CD14-positive monocyte (primary cell): ENCODE measurements around the gene RBMS3. TPM values are rescaled to one million over a fixed set of nuclear protein-coding genes. Genes with fewer than 3 reads are reported as not detected.

Experiments
- DNase-seq, 3 donors: peaks; one replicate each; pipeline ENCODE4 v3.0.0-alpha.2; 2011 to 2022
- H2AFZ ChIP-seq: 2 replicates; pipeline ENCODE4 v1.6.0; 2012; ENCODE audit warnings: mild to moderate bottlenecking, low read depth, low read length, inconsistent platforms; ENCODE audit not compliant: insufficient read depth, poor library complexity, severe bottlenecking
- H3K27ac ChIP-seq, 2 donors: 1 replicate in 1 of 2; 2 replicates in 1 of 2; pipeline ENCODE4 v1.5.1; 2012 to 2013; ENCODE audit warnings: low read length in 2 of 2, control low read depth in 1 of 2, inconsistent platforms in 1 of 2, low read depth in 1 of 2, mild to moderate bottlenecking in 1 of 2
- H3K27me3 ChIP-seq, 2 donors: one replicate each; pipeline versions ENCODE4 v1.6.0 to v1.6.1; 2011 to 2013; ENCODE audit warnings: low read length in 2 of 2; ENCODE audit not compliant: control insufficient read depth in 2 of 2, insufficient read depth in 2 of 2
- H3K36me3 ChIP-seq, 2 donors: replicated peaks in 1 of 2; 1 replicate in 1 of 2; 2 replicates in 1 of 2; pipeline versions ENCODE4 v1.5.1 to v1.6.1; 2012 to 2013; ENCODE audit warnings: low read length in 2 of 2, control low read depth in 1 of 2, inconsistent platforms in 1 of 2, mild to moderate bottlenecking in 1 of 2; ENCODE audit not compliant: insufficient read depth in 2 of 2, control insufficient read depth in 1 of 2
- H3K4me1 ChIP-seq, 2 donors: 1 replicate in 1 of 2; 2 replicates in 1 of 2; pipeline versions ENCODE4 v1.5.1 to v1.6.1; 2012 to 2013; ENCODE audit warnings: low read length in 2 of 2, control low read depth in 1 of 2, inconsistent platforms in 1 of 2, mild to moderate bottlenecking in 1 of 2, moderate library complexity in 1 of 2; ENCODE audit not compliant: insufficient read depth in 2 of 2, control insufficient read depth in 1 of 2
- H3K4me2 ChIP-seq: replicated peaks from 2 replicates; pipeline ENCODE3; 2012; ENCODE audit warnings: low read length, moderate library complexity, mild to moderate bottlenecking; ENCODE audit not compliant: poor library complexity, severe bottlenecking; ENCODE audit errors: extremely low read depth
- H3K4me3 ChIP-seq, 3 experiments: fragments of 200-600 bp in 1 of 3; sonication (generic) in 1 of 3; replicated peaks in 1 of 3; 1 replicate in 2 of 3; 2 replicates in 1 of 3; pipeline ENCODE4 v1.5.1; 2011 to 2013; ENCODE audit warnings: low read length in 3 of 3, mild to moderate bottlenecking in 3 of 3, control low read depth in 2 of 3, low read depth in 2 of 3, inconsistent platforms in 1 of 3, moderate library complexity in 1 of 3
- H3K79me2 ChIP-seq: 2 replicates; pipeline ENCODE4 v1.6.0; 2012; ENCODE audit warnings: mild to moderate bottlenecking, control low read depth, inconsistent platforms, low read length, moderate library complexity; ENCODE audit not compliant: insufficient read depth
- H3K9ac ChIP-seq: 2 replicates; pipeline ENCODE4 v1.6.0; 2017; ENCODE audit warnings: low read length, mild to moderate bottlenecking; ENCODE audit not compliant: insufficient read depth, poor library complexity, severe bottlenecking
- H3K9me3 ChIP-seq, 2 donors: replicated peaks in 1 of 2; 1 replicate in 1 of 2; 2 replicates in 1 of 2; pipeline versions ENCODE4 v1.5.1 to v1.6.1; 2012 to 2013; ENCODE audit warnings: low read length in 2 of 2, control low read depth in 1 of 2; ENCODE audit not compliant: control insufficient read depth in 1 of 2, insufficient read depth in 1 of 2
- H4K20me1 ChIP-seq: 2 replicates; pipeline ENCODE4 v1.6.0; 2012; ENCODE audit warnings: mild to moderate bottlenecking, low read length, control low read depth, moderate library complexity; ENCODE audit not compliant: insufficient read depth
- H3K27ac Mint-ChIP-seq, 7 donors: one replicate each; pipeline ENCODE4 v1.8.0; 2020; ENCODE audit warnings: mild to moderate bottlenecking in 7 of 7, mixed read lengths in 7 of 7, moderate library complexity in 6 of 7, inconsistent platforms in 2 of 7
- H3K27me3 Mint-ChIP-seq, 3 donors: one replicate each; pipeline ENCODE4 v1.8.0; 2021 to 2022; ENCODE audit warnings: low read depth in 3 of 3, mild to moderate bottlenecking in 3 of 3, mixed read lengths in 3 of 3, moderate library complexity in 3 of 3, inconsistent platforms in 1 of 3
- H3K36me3 Mint-ChIP-seq, 2 donors: one replicate each; pipeline ENCODE4 v1.8.0; 2020; ENCODE audit warnings: mixed read lengths in 2 of 2, inconsistent platforms in 1 of 2, mild to moderate bottlenecking in 1 of 2
- H3K4me1 Mint-ChIP-seq: one replicate; pipeline ENCODE4 v1.8.0; 2020; ENCODE audit warnings: mild to moderate bottlenecking, mixed read lengths
- H3K4me3 Mint-ChIP-seq, 2 donors: one replicate each; pipeline ENCODE4 v1.8.0; 2020; ENCODE audit warnings: mild to moderate bottlenecking in 2 of 2, mixed read lengths in 2 of 2, moderate library complexity in 1 of 2
- H3K9me3 Mint-ChIP-seq, 7 donors: one replicate each; pipeline ENCODE4 v1.8.0; 2020 to 2022; ENCODE audit warnings: mixed read lengths in 7 of 7, mild to moderate bottlenecking in 6 of 7, moderate library complexity in 6 of 7, inconsistent platforms in 2 of 7
- WGBS: methylation state at CpG from one replicate; pipeline ENCODE4 v1.1.5; 2013; ENCODE audit warnings: missing lambda C conversion rate; ENCODE audit not compliant: insufficient coverage; 5-methylcytosine and 5-hydroxymethylcytosine counted together
- intact Hi-C, 2 donors: fragments of 100-400 bp; cut with micrococcal nuclease; formaldehyde crosslinking; loops; one replicate each; pipeline versions ENCODE4 v1.15.0 to v1.15.1; 2023
- polyA plus RNA-seq, 3 donors: library from polyadenylated mRNA; depleted of rRNA in 1 of 3; unstranded in 2 of 3; stranded (reverse) in 1 of 3; fragments of 300-500 nt in 2 of 3; fragments of >200 nt in 1 of 3; fragmentation: Illumina TruSeq in 2 of 3; gene quantifications; 1 replicate in 2 of 3; 2 replicates in 1 of 3; pipeline ENCODE4 v1.2.3, GENCODE V29; 2012 to 2021
- TF ChIP-seq, protein P1 (sequence below): fragments of 200-600 bp; IDR thresholded peaks from one replicate; pipeline ENCODE4 v1.8.0; 2022; ENCODE audit warnings: antibody characterized with exemption, mild to moderate bottlenecking

Gene RBMS3
- polyA plus RNA-seq, 3 donors, result not detected

DNA sequence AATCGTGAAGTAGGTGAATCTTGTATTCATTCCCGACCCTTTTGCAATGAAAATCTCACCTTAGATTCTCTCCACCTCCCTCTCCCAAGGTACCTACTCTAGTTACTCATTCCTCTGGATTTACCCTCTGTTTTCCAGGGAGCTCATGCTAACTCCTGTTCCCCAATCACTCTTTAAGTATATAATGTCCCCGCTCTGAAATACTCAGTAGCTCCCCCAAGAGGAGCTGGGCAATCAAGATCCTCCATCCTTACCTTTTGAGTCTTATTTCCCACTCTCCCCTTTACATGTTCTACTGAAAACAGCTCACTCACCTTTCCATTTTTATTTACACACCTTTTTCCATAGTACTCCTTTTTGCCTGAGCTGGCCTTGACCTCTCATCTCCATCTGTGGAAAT lies 599.9 kb downstream of the RBMS3 start:
- Histone ChIP-seq H3K4me1 (no peaks in the 10 kb centered on the region), H3K36me3 (no peaks in the 10 kb centered on the region), H3K27ac (no peak overlapping the region), H2AFZ (no peak overlapping the region), H3K27me3 (no peaks in the 10 kb centered on the region), H4K20me1 (no peaks in the 10 kb centered on the region), H3K9ac (no peak overlapping the region), H3K79me2 (no peaks in the 10 kb centered on the region), H3K9me3 (no peaks in the 10 kb centered on the region), H3K4me3 (no peak overlapping the region), H3K4me2 (no peak overlapping the region)
- no peak for DNase-seq
- intact Hi-C loops, result no loop called here
- TF ChIP-seq, protein P1, sequence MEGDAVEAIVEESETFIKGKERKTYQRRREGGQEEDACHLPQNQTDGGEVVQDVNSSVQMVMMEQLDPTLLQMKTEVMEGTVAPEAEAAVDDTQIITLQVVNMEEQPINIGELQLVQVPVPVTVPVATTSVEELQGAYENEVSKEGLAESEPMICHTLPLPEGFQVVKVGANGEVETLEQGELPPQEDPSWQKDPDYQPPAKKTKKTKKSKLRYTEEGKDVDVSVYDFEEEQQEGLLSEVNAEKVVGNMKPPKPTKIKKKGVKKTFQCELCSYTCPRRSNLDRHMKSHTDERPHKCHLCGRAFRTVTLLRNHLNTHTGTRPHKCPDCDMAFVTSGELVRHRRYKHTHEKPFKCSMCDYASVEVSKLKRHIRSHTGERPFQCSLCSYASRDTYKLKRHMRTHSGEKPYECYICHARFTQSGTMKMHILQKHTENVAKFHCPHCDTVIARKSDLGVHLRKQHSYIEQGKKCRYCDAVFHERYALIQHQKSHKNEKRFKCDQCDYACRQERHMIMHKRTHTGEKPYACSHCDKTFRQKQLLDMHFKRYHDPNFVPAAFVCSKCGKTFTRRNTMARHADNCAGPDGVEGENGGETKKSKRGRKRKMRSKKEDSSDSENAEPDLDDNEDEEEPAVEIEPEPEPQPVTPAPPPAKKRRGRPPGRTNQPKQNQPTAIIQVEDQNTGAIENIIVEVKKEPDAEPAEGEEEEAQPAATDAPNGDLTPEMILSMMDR, result no peak
- H3K4me3 Mint-ChIP-seq, result no peak overlapping the region
- 84% methylated on average over 3 of the region's 3 CpGs for WGBS
- no peaks in the 10 kb centered on the region for H3K4me1 Mint-ChIP-seq
- peaks cover 0 to 8% (median 0%) of the 10 kb centered on the region in 7 donors for H3K9me3 Mint-ChIP-seq
- no peaks in the 10 kb centered on the region for H3K36me3 Mint-ChIP-seq
- peaks cover 0 to 4% (median 0%) of the 10 kb centered on the region in 3 donors for H3K27me3 Mint-ChIP-seq
- H3K27ac Mint-ChIP-seq, result no peak overlapping the region

DNA sequence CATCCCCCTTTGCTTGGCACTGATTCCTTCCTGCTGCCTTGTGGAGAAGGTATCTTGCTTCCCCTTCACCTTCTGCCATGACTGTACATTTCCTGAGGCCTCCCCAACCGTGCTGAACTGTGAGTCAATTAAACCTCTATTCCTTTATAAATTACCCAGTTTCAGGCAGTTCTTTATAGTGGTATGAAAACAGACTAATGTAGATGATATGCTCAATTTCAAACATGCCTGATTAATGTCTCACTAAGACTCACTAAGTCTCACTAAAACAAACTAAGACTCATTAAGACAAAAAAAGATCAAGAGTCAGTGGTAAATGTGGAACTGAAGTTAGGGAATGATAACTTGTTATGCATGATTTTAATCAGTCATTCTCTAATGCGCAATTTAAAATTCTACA lies 606.6 kb downstream of the RBMS3 start:
- TF ChIP-seq, protein P1, result no peak
- no peak for DNase-seq
- no peaks in the 10 kb centered on the region for H3K36me3 ChIP-seq
- no peak overlapping the region for H3K4me3 ChIP-seq
- Mint-ChIP-seq H3K36me3 (no peaks in the 10 kb centered on the region), H3K27me3 (no peaks in the 10 kb centered on the region), H3K4me3 (no peak overlapping the region), H3K4me1 (no peaks in the 10 kb centered on the region), H3K27ac (no peak overlapping the region), H3K9me3 (peaks cover 0 to 2% (median 0%) of the 10 kb centered on the region in 7 donors)
- no peak overlapping the region for H2AFZ ChIP-seq
- intact Hi-C loops, result no loop called here
- H3K27ac ChIP-seq, result no peak overlapping the region
- no peaks in the 10 kb centered on the region for H3K79me2 ChIP-seq
- no peak overlapping the region for H3K9ac ChIP-seq
- no peaks in the 10 kb centered on the region for H3K9me3 ChIP-seq
- H4K20me1 ChIP-seq, result no peaks in the 10 kb centered on the region
- H3K4me1 ChIP-seq, result no peaks in the 10 kb centered on the region
- H3K27me3 ChIP-seq, result no peaks in the 10 kb centered on the region
- no CpG with 5 or more reads among the region's 2 CpGs for WGBS
- no peak overlapping the region for H3K4me2 ChIP-seq
